Suprapubic skin (tissue), 4 donors: ENCODE measurements around the gene CEBPE.

Experiments used
- EP300 ChIP-seq: sonication (generic); formaldehyde crosslinking; IDR thresholded peaks from one replicate; pipeline ENCODE4 v1.6.1; 2017; ENCODE audit warnings: antibody characterized with exemption
- POLR2A ChIP-seq, 2 donors: fragments of 450-650 bp; IDR thresholded peaks; one replicate each; pipeline ENCODE4 v1.6.1; 2017; ENCODE audit warnings: antibody characterized with exemption in 2 of 2, mild to moderate bottlenecking in 2 of 2, moderate library complexity in 2 of 2
- POLR2AphosphoS5 ChIP-seq, 3 donors: sonication (generic); formaldehyde crosslinking; IDR thresholded peaks; one replicate each; pipeline ENCODE4 v1.6.1; 2017; ENCODE audit warnings: antibody characterized with exemption in 3 of 3
- TF ChIP-seq, protein P1 (sequence below), 2 donors: fragments of 200-600 bp in 1 of 2; fragments of 450-650 bp in 1 of 2; sonication (generic) in 1 of 2; IDR thresholded peaks; one replicate each; pipeline ENCODE4 v1.5.1; 2016 to 2019; ENCODE audit warnings: antibody characterized with exemption in 2 of 2, mild to moderate bottlenecking in 1 of 2, moderate library complexity in 1 of 2

DNA sequence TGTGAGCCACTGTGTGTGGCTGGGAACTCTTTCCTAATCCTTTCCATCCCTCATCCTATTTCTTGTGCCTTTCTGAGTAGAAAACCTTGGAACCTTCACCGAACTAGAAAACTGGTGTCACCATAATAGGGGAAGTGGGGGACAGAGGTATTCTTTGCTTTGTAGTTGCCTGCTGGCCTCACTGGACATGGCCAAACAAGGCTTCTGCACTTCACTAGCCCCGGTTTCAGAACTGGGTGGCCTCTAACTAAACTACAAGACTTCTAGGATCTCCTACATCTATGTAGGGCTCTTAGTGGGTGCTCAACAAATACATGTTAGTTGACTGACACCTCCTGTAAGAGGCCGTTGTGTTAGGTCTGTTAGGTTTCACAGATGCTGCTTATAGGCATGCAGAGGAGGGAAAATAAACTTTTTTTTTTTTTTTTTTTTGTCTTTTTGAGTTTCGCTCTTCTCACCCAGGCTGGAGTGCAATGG is 13.7 kb downstream of the CEBPE start:
- TF ChIP-seq, protein P1, sequence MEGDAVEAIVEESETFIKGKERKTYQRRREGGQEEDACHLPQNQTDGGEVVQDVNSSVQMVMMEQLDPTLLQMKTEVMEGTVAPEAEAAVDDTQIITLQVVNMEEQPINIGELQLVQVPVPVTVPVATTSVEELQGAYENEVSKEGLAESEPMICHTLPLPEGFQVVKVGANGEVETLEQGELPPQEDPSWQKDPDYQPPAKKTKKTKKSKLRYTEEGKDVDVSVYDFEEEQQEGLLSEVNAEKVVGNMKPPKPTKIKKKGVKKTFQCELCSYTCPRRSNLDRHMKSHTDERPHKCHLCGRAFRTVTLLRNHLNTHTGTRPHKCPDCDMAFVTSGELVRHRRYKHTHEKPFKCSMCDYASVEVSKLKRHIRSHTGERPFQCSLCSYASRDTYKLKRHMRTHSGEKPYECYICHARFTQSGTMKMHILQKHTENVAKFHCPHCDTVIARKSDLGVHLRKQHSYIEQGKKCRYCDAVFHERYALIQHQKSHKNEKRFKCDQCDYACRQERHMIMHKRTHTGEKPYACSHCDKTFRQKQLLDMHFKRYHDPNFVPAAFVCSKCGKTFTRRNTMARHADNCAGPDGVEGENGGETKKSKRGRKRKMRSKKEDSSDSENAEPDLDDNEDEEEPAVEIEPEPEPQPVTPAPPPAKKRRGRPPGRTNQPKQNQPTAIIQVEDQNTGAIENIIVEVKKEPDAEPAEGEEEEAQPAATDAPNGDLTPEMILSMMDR (IDR thresholded peaks at IDR 0.05): no peak
- TF ChIP-seq POLR2AphosphoS5 (IDR thresholded peaks at IDR 0.05) (no peak), POLR2A (IDR thresholded peaks at IDR 0.05) (no peak), EP300 (no peak)
